HFF-Myc (cell line): Measurements from ENCODE around the gene TMEM14C.
"Not testable (repeated sequence)": the region's sequence is repeated elsewhere in the genome, so short reads cannot be mapped to it uniquely, and the experiment has no call there.

Experiments used
- DNase-seq: peaks from one replicate; pipeline ENCODE4 v3.0.0-alpha.2; 2011; ENCODE audit warnings: low read depth; ENCODE audit errors: extremely low read depth
- H3K4me3 ChIP-seq: replicated peaks from 2 replicates; pipeline ENCODE4 v1.5.1; 2011; ENCODE audit warnings: low read depth, mild to moderate bottlenecking, control low read depth, low read length
- TF ChIP-seq, protein P1 (sequence below): IDR thresholded peaks from 2 replicates; pipeline ENCODE4 v1.5.1; 2012; ENCODE audit warnings: mild to moderate bottlenecking, low read depth, low read length, control low read depth; ENCODE audit errors: missing control alignments

The TMEM14C gene

DNA sequence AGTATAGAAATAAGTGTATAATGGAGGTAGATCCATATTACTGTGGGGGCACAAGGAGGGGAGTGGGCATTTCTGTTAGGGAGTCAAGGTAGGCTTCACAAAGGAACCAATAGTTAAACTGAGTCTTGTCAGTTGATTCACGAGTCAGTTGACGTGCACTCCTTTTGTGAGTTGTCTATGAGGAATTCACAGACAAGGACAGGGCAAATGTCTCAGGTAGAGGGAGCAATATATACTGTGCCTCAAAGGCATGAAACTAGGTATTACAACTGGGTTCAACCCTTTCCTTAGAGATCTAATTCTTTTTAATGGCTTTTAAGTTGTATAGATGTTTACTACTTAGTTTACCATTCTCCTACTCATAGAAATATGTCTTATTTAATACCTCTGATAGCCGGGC lies 11.0 kb downstream of the TMEM14C start:
- H3K4me3 ChIP-seq = no peak overlapping the region
- no peak for DNase-seq
- TF ChIP-seq, protein P1, sequence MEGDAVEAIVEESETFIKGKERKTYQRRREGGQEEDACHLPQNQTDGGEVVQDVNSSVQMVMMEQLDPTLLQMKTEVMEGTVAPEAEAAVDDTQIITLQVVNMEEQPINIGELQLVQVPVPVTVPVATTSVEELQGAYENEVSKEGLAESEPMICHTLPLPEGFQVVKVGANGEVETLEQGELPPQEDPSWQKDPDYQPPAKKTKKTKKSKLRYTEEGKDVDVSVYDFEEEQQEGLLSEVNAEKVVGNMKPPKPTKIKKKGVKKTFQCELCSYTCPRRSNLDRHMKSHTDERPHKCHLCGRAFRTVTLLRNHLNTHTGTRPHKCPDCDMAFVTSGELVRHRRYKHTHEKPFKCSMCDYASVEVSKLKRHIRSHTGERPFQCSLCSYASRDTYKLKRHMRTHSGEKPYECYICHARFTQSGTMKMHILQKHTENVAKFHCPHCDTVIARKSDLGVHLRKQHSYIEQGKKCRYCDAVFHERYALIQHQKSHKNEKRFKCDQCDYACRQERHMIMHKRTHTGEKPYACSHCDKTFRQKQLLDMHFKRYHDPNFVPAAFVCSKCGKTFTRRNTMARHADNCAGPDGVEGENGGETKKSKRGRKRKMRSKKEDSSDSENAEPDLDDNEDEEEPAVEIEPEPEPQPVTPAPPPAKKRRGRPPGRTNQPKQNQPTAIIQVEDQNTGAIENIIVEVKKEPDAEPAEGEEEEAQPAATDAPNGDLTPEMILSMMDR = no peak

DNA sequence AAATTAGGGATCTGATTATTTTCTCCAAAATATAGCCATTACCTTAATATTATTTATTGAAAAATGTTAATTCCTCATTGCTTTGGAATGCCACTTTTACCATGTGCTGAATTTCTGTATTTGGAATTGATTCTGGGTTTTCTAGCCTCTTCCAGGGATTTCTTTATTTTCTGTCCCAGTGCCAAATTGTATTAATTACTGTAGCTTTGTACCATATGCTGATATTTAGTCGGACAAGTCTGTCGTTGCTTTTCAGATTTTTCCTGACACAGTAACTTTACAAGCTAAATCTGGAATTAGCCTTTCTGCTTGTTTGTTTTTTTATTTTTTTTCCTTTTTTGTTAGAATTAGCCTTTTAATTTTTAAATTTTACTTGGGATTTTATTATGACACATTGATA lies 13.9 kb downstream of the TMEM14C start:
- no peak overlapping the region for H3K4me3 ChIP-seq
- TF ChIP-seq, protein P1 = no peak
- no peak for DNase-seq

DNA sequence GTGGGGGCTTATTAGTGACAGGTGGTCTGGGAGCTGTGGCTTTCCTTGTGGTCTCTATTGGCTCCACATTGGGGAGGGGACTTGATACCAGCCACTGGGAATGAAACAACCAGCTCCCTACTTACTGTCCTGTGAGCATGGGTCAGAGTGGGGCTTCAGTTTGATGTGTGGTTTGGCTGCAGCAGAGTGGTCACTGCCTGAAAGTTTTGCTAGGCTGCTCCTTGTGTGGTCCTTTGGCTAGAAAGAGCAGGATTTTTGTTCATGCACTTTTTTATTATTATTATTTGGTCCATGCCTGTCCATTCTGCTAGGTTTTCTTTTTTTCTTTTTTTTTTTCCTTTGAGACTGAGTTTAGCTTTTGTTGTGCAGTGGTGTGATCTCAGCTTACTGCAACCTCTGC lies 17.2 kb downstream of the TMEM14C start:
- TF ChIP-seq, protein P1 = no peak
- DNase-seq = no peak

DNA sequence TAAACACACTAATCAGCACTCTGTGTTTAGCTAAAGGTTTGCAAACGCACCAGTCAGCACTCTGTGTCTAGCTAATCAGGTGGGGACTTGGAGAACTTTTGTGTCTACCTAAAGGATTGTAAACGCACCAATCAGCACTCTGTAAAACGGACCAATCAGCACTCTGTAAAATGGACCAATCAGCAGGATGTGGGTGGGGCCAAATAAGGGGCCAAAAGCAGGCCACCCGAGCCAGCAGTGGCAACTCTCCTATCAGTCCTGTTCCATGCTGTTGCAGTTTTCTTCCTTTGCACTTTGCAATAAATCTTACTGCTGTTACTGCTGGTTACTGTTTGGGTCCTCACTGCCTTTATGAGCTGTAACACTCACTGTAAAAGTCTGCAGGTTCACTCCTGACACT lies 18.8 kb downstream of the TMEM14C start:
- H3K4me3 ChIP-seq, DNase-seq: not testable (repeated sequence)

More for the DNA sequence above, 17.2 kb downstream of the TMEM14C start:
- no peak overlapping the region for H3K4me3 ChIP-seq

DNA sequence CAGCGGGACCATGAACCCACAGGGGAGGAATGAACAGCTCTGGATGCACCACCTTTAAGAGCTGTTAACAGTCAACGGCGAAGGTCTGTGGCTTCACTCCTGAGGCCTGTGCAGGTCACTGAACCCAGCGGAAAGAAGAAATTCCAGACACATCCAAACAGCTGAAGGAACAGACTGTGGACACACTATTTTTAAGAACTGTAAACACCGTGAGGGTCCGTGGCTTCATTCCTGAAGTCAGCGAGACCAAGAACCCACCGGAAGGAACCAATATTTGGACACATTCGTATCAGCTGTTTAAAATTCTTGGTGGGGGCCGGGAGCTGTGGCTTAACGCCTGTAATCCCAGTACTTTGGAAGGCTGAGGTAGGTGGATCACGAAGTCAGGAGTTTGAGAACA lies 19.4 kb downstream of the TMEM14C start:
- H3K4me3 ChIP-seq = no peak overlapping the region
- TF ChIP-seq, protein P1 = no peak
- no peak for DNase-seq

DNA sequence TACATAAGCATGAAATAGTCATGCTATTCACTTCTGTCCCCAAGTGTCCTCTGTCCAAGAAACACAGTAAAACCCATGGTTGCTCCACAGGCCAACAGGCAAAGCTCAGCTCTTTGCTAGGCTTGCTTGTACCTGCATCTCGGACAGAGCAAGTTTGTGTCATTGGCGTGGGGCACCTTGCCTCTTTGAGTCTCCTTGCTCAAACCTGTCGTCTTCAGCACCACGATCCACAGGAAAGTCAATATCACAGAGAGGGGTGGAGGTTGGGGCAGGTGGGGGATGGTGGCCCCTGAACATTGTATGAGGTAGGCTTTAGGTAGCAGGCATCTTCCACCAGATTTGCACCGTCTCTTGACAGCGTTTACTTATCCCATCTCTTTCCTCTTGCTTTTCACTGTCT lies 20.6 kb downstream of the TMEM14C start:
- TF ChIP-seq, protein P1 = no peak
- H3K4me3 ChIP-seq = no peak overlapping the region
- DNase-seq = no peak

DNA sequence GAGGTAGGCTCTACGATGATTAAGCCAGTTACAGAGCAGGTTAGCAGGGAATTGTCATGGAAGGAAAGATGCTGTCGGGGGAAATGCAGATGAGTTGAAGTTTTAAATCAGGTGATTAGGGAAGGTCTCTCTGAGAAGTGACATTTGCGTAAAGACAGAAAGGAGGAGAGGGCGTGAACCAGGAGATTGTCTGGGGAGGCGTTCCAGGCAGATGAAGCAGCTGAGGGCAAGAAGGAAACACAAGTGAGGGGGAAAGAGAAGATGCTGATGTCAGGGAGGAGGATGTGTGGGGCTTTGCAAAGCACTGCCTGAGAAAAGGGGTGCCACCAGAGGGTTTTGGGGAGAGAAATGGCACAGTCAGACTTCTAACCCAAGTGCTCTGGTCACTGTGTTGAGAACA lies 22.2 kb downstream of the TMEM14C start:
- no peak overlapping the region for H3K4me3 ChIP-seq
- TF ChIP-seq, protein P1 = no peak
- DNase-seq = no peak

DNA sequence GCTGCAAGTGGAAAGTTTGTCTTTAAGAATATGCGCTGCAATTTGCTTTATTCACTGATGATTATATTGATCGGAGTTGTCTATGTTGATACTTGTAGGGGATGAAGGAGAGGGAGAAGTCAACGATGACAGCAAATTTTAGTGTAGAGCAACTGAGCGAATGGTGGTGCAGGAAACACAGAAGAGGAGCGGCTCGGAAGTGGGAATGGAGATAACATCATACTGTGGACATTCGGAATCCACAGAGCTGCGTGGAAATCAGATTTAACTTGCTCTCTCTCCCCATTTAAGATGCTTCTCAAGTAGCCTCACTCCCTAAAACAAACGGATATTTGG lies 24.0 kb downstream of the TMEM14C start:
- TF ChIP-seq, protein P1 = no peak
- DNase-seq = no peak
- peak overlapping the region; percentile 78 for H3K4me3 ChIP-seq
